GM12801 (cell line): Measurements from ENCODE around the gene INO80D.

Experiments used
- TF ChIP-seq, protein P1 (sequence below): IDR thresholded peaks from one replicate; pipeline ENCODE4 v1.5.1; 2011; ENCODE audit warnings: control low read depth; ENCODE audit not compliant: insufficient read length; ENCODE audit errors: extremely low read depth

INO80D gene

DNA sequence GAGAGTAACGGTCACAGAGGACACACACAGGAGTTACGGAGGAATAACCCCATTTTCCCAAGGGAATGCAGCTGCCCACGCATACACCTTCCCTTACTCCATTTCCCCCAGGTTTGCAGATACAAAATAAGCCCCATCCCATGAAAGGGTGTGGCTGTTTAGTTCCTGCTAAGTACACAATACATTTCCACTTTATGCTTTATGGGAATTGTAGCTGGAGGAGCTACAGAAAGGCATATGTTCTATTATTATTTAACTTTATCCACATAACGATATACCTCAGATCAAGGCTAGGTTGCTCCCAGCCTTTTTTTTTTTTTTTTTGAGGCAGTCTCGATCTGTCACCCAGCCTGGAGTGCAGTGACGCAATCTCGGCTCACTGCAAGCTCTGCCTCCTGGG lies 22.7 kb upstream of the INO80D start:
- TF ChIP-seq, protein P1, sequence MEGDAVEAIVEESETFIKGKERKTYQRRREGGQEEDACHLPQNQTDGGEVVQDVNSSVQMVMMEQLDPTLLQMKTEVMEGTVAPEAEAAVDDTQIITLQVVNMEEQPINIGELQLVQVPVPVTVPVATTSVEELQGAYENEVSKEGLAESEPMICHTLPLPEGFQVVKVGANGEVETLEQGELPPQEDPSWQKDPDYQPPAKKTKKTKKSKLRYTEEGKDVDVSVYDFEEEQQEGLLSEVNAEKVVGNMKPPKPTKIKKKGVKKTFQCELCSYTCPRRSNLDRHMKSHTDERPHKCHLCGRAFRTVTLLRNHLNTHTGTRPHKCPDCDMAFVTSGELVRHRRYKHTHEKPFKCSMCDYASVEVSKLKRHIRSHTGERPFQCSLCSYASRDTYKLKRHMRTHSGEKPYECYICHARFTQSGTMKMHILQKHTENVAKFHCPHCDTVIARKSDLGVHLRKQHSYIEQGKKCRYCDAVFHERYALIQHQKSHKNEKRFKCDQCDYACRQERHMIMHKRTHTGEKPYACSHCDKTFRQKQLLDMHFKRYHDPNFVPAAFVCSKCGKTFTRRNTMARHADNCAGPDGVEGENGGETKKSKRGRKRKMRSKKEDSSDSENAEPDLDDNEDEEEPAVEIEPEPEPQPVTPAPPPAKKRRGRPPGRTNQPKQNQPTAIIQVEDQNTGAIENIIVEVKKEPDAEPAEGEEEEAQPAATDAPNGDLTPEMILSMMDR = no peak

DNA sequence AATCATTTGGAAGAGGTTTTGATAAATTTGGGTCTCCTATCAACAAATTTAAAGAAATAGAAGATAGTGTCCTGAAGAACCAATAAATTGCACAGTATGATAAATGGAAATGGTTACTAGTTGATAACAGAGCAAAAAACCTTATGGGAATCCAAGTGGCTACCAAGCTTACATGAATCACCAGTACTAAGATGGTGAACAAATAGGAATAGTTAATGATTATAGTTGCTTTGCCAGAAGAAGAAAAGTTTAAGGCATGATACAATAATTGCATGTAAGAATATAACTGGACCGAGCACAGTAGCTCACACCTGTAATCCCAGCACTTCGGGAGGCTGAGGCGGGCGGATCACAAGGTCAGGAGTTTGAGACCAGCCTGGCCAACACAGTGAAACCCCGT lies 19.6 kb upstream of the INO80D start:
- TF ChIP-seq, protein P1 = no peak

DNA sequence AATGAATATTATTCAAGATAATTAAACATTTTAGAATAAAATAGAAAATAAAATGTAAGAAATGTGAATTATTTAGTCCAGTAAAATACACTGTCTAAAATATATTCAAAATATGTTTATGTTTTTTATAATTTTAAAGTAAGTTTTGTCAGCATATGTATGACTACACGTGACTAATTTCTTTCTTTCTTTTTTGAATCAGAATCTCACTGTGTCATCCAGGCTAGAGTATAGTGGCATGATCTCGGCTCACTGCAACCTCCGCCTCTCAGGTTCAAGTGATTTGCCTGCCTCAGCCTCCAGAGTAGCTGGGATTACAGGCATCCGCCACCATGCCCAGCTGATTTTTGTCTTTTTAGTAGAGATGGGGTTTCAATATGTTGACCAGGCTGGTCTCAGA lies 19.1 kb upstream of the INO80D start:
- TF ChIP-seq, protein P1 = no peak

DNA sequence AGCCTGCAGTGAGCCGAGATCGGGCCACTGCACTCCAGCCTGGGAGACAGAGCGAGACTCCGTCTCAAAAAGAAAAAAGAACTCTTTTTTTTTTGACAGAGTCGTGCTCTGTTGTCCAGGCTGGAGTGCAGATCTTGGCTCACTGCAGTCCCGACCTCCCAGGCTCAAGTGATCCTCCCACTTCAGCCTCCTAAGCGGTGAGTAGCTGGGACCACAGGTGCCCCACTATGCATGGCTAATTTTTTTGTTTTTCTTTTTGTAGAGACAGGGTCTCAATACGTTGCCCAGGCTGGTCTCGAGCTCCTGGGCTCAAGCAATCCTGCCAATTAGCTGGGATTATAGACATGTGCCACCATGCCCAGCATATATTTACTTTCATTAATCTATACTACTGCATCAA lies 12.5 kb upstream of the INO80D start:
- TF ChIP-seq, protein P1 = no peak

DNA sequence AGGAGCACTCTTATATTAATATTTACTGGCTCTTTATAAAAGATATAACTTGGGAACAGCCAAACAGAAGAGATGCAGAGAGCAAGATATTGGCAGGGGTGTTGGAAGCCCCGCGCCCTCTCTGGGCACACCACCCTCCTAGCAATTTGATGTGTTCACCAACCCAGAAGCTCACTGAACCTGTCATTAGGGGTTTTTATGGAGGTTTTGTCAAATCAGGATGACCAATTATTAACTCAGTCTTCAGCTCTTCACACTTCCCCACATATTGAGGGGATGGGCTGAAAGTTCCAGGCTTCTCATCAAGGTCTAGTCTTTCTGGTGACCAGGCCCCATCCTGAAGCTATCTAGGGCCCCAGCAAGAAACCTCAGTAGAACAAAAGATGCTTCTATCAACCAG lies 10.9 kb upstream of the INO80D start:
- TF ChIP-seq, protein P1 = no peak

DNA sequence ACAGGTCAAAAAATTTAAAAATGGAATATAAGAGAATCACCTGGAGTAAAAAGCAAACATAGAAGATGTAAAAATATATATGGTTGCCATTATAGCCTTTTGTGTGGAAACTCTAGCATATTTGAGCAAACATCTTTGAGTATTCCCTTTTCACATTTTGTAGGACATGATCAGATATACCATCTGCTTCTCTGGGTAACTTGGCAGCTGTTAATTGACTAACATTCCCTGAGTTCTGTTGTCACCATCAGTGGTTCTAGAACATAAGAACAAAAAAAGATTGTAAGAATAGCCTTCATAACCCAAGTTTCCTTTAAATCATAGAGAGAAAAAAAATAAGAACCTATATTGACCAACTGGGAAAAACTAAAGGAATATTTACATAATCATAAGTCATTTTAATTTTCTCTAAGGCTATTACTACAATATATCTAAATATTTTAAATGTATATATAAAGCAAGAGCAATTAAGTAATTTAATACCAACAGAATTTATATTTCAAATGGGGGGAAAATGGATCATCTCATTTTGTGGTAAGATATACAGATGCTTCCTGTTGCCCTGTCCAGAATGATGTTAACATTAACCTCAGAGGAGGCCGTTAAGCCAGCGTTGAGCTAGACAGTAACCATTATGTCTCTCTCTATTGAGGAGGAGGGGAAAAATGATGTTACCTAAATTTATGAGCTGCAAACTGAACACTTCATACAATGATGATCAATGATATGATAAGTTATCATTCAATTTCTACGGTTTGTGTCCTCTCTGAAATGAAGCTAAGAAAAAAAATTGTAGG lies 9.8 kb upstream of the INO80D start:
- TF ChIP-seq, protein P1 = no peak

DNA sequence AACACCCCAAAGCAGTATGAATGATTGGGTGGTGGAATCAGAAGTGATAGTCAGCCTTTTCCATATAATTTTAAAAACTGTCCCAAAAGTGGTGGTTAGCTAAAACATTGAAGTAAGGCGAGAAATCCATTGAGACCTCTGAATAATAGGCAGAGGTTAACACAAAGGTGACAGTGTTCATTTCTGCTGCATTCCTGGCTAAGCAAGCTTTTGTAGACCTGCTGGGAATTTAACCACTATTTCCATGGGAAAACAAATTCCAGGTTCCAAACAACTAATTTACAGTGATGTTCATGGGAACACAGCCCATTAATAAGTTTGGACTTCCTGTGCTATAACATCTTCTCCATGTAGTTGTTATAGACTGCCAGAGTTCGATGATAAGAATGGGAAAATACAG lies 6.3 kb upstream of the INO80D start:
- TF ChIP-seq, protein P1 = no peak
